SK-N-SH treated with all-trans-retinoic acid at 6 μM for 48 hours (cell line): ENCODE measurements around the gene UBE2E3.

ENCODE experiments used
- ARNTL ChIP-seq: fragments of 450-650 bp; formaldehyde crosslinking; IDR thresholded peaks from 2 replicates; pipeline ENCODE4 v1.5.0; 2020; ENCODE audit warnings: low read depth, mild to moderate bottlenecking, moderate library complexity, borderline replicate concordance
- ESRRG ChIP-seq: fragments of 250-450 bp; sonication (Bioruptor Pico); IDR thresholded peaks from 2 replicates; pipeline ENCODE4 v1.6.1; 2021; ENCODE audit warnings: mild to moderate bottlenecking
- PPARA ChIP-seq: fragments of 250-450 bp; sonication (Bioruptor Pico); IDR thresholded peaks from 2 replicates; pipeline ENCODE4 v1.5.0; 2020; ENCODE audit warnings: mild to moderate bottlenecking, borderline replicate concordance
- SNAI2 ChIP-seq: fragments of 250-450 bp; sonication (Bioruptor Pico); IDR thresholded peaks from 2 replicates; pipeline ENCODE4 v1.5.0; 2020; ENCODE audit warnings: mild to moderate bottlenecking, moderate library complexity
- ZFP3 ChIP-seq: fragments of 250-450 bp; sonication (Bioruptor Pico); IDR thresholded peaks from 2 replicates; pipeline ENCODE4 v1.5.0; 2020; ENCODE audit warnings: mild to moderate bottlenecking, moderate library complexity
- ZFP30 ChIP-seq: fragments of 450-650 bp; formaldehyde crosslinking; IDR thresholded peaks from 2 replicates; pipeline ENCODE4 v1.5.0; 2022; ENCODE audit warnings: mild to moderate bottlenecking, moderate library complexity
- ZNF565 ChIP-seq: fragments of 450-650 bp; formaldehyde crosslinking; conservative IDR thresholded peaks from 2 replicates; pipeline ENCODE4 v1.5.0; 2020; ENCODE audit warnings: low read depth, mild to moderate bottlenecking, moderate library complexity
- ZNF8 ChIP-seq: fragments of 450-650 bp; formaldehyde crosslinking; IDR thresholded peaks from 2 replicates; pipeline ENCODE4 v1.5.0; 2020; ENCODE audit warnings: mild to moderate bottlenecking, moderate library complexity
- TF ChIP-seq, protein P1 (sequence below): fragments of 250-450 bp; sonication (Bioruptor Pico); IDR thresholded peaks from 2 replicates; pipeline ENCODE4 v1.5.1; 2020; ENCODE audit warnings: low read depth, mild to moderate bottlenecking, moderate library complexity

DNA sequence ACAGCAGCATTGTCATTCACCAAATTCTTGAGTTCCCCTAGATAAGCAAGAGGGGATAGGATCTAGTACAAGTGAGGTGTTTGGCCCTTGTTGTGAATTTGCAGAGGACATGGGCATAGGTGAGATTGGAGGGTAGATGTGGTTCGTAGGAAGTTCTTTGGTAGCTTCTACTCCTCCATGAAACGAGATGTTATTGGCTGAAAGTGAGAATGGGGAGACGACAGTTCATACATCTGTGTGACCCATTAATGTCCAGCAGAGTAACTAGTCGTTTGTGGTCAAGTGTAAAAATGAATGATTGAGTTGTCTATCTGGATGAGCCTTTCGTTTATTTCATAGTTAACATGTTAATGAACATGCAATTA is 90.4 kb downstream of the UBE2E3 start:
- TF ChIP-seq ZNF565 (CRISPR knock-in tag) (no peak), PPARA (CRISPR knock-in tag) (no peak), ARNTL (CRISPR knock-in tag) (no peak), ZNF8 (CRISPR knock-in tag) (no peak), ESRRG (CRISPR knock-in tag) (no peak), ZFP3 (CRISPR knock-in tag) (no peak), SNAI2 (no peak), ZFP30 (CRISPR knock-in tag) (no peak)
- TF ChIP-seq, protein P1, sequence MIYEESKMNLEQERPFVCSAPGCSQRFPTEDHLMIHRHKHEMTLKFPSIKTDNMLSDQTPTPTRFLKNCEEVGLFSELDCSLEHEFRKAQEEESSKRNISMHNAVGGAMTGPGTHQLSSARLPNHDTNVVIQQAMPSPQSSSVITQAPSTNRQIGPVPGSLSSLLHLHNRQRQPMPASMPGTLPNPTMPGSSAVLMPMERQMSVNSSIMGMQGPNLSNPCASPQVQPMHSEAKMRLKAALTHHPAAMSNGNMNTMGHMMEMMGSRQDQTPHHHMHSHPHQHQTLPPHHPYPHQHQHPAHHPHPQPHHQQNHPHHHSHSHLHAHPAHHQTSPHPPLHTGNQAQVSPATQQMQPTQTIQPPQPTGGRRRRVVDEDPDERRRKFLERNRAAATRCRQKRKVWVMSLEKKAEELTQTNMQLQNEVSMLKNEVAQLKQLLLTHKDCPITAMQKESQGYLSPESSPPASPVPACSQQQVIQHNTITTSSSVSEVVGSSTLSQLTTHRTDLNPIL (CRISPR knock-in tag), result no peak
